GM10847 (cell line): ENCODE results near the gene HLTF.

Experiments
- POLR2A ChIP-seq: IDR thresholded peaks from 2 replicates; pipeline ENCODE4 v1.6.1; 2011; ENCODE audit not compliant: insufficient read length; ENCODE audit errors: extremely low read depth

HLTF gene

GRCh38 chr3:149042789-149043386 lies 43.4 kb downstream of the HLTF start:
- no peak for TF ChIP-seq POLR2A

- TF ChIP-seq POLR2A = no peak
Measured at GRCh38 chr3:149038322-149038721, 48.0 kb downstream of the HLTF start.

GRCh38 chr3:149037684-149038083 lies 48.6 kb downstream of the HLTF start:
- no peak for TF ChIP-seq POLR2A

GRCh38 chr3:149031096-149031495 lies 55.2 kb downstream of the HLTF start:
- TF ChIP-seq POLR2A = no peak

- TF ChIP-seq POLR2A = no peak
Measured at GRCh38 chr3:149026718-149027117, 59.6 kb downstream of the HLTF start.

- no peak for TF ChIP-seq POLR2A
Measured at GRCh38 chr3:149023951-149024350, 62.4 kb downstream of the HLTF start.

- TF ChIP-seq POLR2A = no peak
Measured at GRCh38 chr3:149021830-149022229, 64.5 kb downstream of the HLTF start.

- no peak for TF ChIP-seq POLR2A
Measured at GRCh38 chr3:149020839-149021252, 65.5 kb downstream of the HLTF start.

- no peak for TF ChIP-seq POLR2A
Measured at GRCh38 chr3:149020196-149020838, 66.0 kb downstream of the HLTF start.

GRCh38 chr3:149019580-149019979 lies 66.8 kb downstream of the HLTF start:
- no peak for TF ChIP-seq POLR2A

- no peak for TF ChIP-seq POLR2A
Measured at GRCh38 chr3:149018247-149018646, 68.1 kb downstream of the HLTF start.

GRCh38 chr3:149016669-149017541 lies 69.4 kb downstream of the HLTF start:
- no peak for TF ChIP-seq POLR2A

GRCh38 chr3:149016242-149016641 lies 70.1 kb downstream of the HLTF start:
- no peak for TF ChIP-seq POLR2A

GRCh38 chr3:149015393-149015792 lies 70.9 kb downstream of the HLTF start:
- no peak for TF ChIP-seq POLR2A

- no peak for TF ChIP-seq POLR2A
Measured at GRCh38 chr3:149013726-149014125, 72.6 kb downstream of the HLTF start.

GRCh38 chr3:149011676-149012075 lies 74.7 kb downstream of the HLTF start:
- TF ChIP-seq POLR2A = no peak

- TF ChIP-seq POLR2A = no peak
Measured at GRCh38 chr3:149010966-149011365, 75.4 kb downstream of the HLTF start.

- TF ChIP-seq POLR2A = no peak
Measured at GRCh38 chr3:149010504-149010951, 75.8 kb downstream of the HLTF start.
